BLaER1 (cell line): ENCODE measurements around the gene JARID2.

Source experiments
- H3K27ac ChIP-seq: shearing (Covaris generic); formaldehyde crosslinking; 2 replicates; pipeline ENCODE4 v1.8.1; 2022
- H3K27me3 ChIP-seq: shearing (Covaris generic); formaldehyde crosslinking; 2 replicates; pipeline ENCODE4 v1.8.1; 2022
- H3K36me3 ChIP-seq: shearing (Covaris generic); formaldehyde crosslinking; 2 replicates; pipeline ENCODE4 v1.8.1; 2022
- H3K4me1 ChIP-seq: shearing (Covaris generic); formaldehyde crosslinking; 2 replicates; pipeline ENCODE4 v1.8.1; 2022
- H3K4me2 ChIP-seq: shearing (Covaris generic); formaldehyde crosslinking; 2 replicates; pipeline ENCODE4 v1.8.1; 2022
- H3K4me3 ChIP-seq: shearing (Covaris generic); formaldehyde crosslinking; 2 replicates; pipeline ENCODE4 v1.8.1; 2022
- H3K9ac ChIP-seq: shearing (Covaris generic); formaldehyde crosslinking; 2 replicates; pipeline ENCODE4 v1.8.1; 2022
- H3K9me3 ChIP-seq: shearing (Covaris generic); formaldehyde crosslinking; 2 replicates; pipeline ENCODE4 v1.8.1; 2022
- H4K20me1 ChIP-seq: shearing (Covaris generic); formaldehyde crosslinking; 2 replicates; pipeline ENCODE4 v1.8.1; 2022
- Cebpa-rat ChIP-seq: shearing (Covaris generic); IDR thresholded peaks from 2 replicates; pipeline ENCODE4 v1.8.1; 2022

Gene JARID2

GRCh38 chr6:15437090-15437635, 191.3 kb downstream of the JARID2 start:
- no peak for TF ChIP-seq Cebpa-rat
- no peak overlapping the region for H3K9ac ChIP-seq
- H3K36me3 ChIP-seq, result no peaks in the 10 kb centered on the region
- H3K4me1 ChIP-seq, result peaks cover 100% of the 10 kb centered on the region
- peak overlapping the region; percentile 73 for H3K4me2 ChIP-seq
- peaks cover 9% of the 10 kb centered on the region for H3K9me3 ChIP-seq
- H3K4me3 ChIP-seq, result no peak overlapping the region
- H3K27me3 ChIP-seq, result no peaks in the 10 kb centered on the region
- peaks cover 100% of the 10 kb centered on the region for H4K20me1 ChIP-seq
- peak overlapping the region; percentile 54 for H3K27ac ChIP-seq

- Histone ChIP-seq H3K9ac (peak overlapping the region; percentile 11; the same call in 1 of the 2 replicates), H3K4me1 (peaks cover 100% of the 10 kb centered on the region)
- TF ChIP-seq Cebpa-rat, result no peak
These were observed 193.6 kb downstream of the JARID2 start for GRCh38 chr6:15439410-15440025.

GRCh38 chr6:15440040-15440439, 194.2 kb downstream of the JARID2 start:
- H3K9ac ChIP-seq, result peak overlapping the region; percentile 11; the same call in 1 of the 2 replicates
- 0 out of 2 replicates have a peak overlapping the region, but pooled peaks have one; percentile 64 for H3K27ac ChIP-seq
- peak overlapping the region; percentile 73 for H3K4me2 ChIP-seq
- TF ChIP-seq Cebpa-rat, result no peak
- no peaks in the 10 kb centered on the region for H3K36me3 ChIP-seq
- H3K9me3 ChIP-seq, result peaks cover 3% of the 10 kb centered on the region; the same call in 1 of the 2 replicates
- H3K4me1 ChIP-seq, result peaks cover 99% of the 10 kb centered on the region
- H4K20me1 ChIP-seq, result peaks cover 100% of the 10 kb centered on the region
- H3K4me3 ChIP-seq, result no peak overlapping the region
- no peaks in the 10 kb centered on the region for H3K27me3 ChIP-seq

More at GRCh38 chr6:15439410-15440025, 193.6 kb downstream of the JARID2 start:
- no peaks in the 10 kb centered on the region for H3K27me3 ChIP-seq
- peaks cover 100% of the 10 kb centered on the region for H4K20me1 ChIP-seq
- no peak overlapping the region for H3K4me3 ChIP-seq
- H3K36me3 ChIP-seq, result no peaks in the 10 kb centered on the region
- H3K9me3 ChIP-seq, result peaks cover 8% of the 10 kb centered on the region
- H3K27ac ChIP-seq, result peak overlapping the region; percentile 64; the same call in 1 of the 2 replicates
- H3K4me2 ChIP-seq, result peak overlapping the region; percentile 73

GRCh38 chr6:15441215-15441868, 195.5 kb downstream of the JARID2 start:
- Histone ChIP-seq H3K4me1 (peaks cover 99% of the 10 kb centered on the region), H3K9me3 (no peaks in the 10 kb centered on the region), H3K4me2 (peak overlapping the region; percentile 73), H3K9ac (no peak overlapping the region), H3K4me3 (no peak overlapping the region), H3K36me3 (peaks cover 9% of the 10 kb centered on the region), H3K27me3 (no peaks in the 10 kb centered on the region), H4K20me1 (peaks cover 100% of the 10 kb centered on the region), H3K27ac (no peak overlapping the region)
- TF ChIP-seq Cebpa-rat, result no peak

- Histone ChIP-seq H4K20me1 (peaks cover 100% of the 10 kb centered on the region), H3K27me3 (no peaks in the 10 kb centered on the region), H3K9ac (no peak overlapping the region), H3K9me3 (no peaks in the 10 kb centered on the region), H3K27ac (no peak overlapping the region), H3K4me1 (peaks cover 99% of the 10 kb centered on the region), H3K4me2 (0 out of 2 replicates have a peak overlapping the region, but pooled peaks have one; percentile 1), H3K4me3 (no peak overlapping the region), H3K36me3 (peaks cover 14% of the 10 kb centered on the region)
- no peak for TF ChIP-seq Cebpa-rat
These were observed 196.1 kb downstream of the JARID2 start for GRCh38 chr6:15441981-15442380.

- peaks cover 99% of the 10 kb centered on the region for H3K4me1 ChIP-seq
- H4K20me1 ChIP-seq, result peaks cover 100% of the 10 kb centered on the region
These were observed 196.6 kb downstream of the JARID2 start for GRCh38 chr6:15442467-15442866.

GRCh38 chr6:15443119-15443830, 197.4 kb downstream of the JARID2 start:
- Histone ChIP-seq H3K9me3 (no peaks in the 10 kb centered on the region), H3K4me3 (no peak overlapping the region), H3K4me2 (peak overlapping the region; percentile 54), H3K36me3 (peaks cover 18% of the 10 kb centered on the region), H3K27me3 (no peaks in the 10 kb centered on the region), H3K4me1 (peaks cover 99% of the 10 kb centered on the region), H3K27ac (no peak overlapping the region), H3K9ac (no peak overlapping the region), H4K20me1 (peaks cover 100% of the 10 kb centered on the region)
- TF ChIP-seq Cebpa-rat, result no peak

More at GRCh38 chr6:15442467-15442866, 196.6 kb downstream of the JARID2 start:
- Histone ChIP-seq H3K4me3 (no peak overlapping the region), H3K9me3 (no peaks in the 10 kb centered on the region), H3K36me3 (peaks cover 14% of the 10 kb centered on the region), H3K9ac (no peak overlapping the region), H3K4me2 (no peak overlapping the region), H3K27ac (no peak overlapping the region), H3K27me3 (no peaks in the 10 kb centered on the region)
- TF ChIP-seq Cebpa-rat, result no peak

GRCh38 chr6:15444081-15444731, 198.3 kb downstream of the JARID2 start:
- Histone ChIP-seq H3K4me3 (no peak overlapping the region), H3K27me3 (no peaks in the 10 kb centered on the region), H3K4me2 (peak overlapping the region; percentile 54), H4K20me1 (peaks cover 100% of the 10 kb centered on the region), H3K36me3 (peaks cover 18% of the 10 kb centered on the region), H3K9me3 (no peaks in the 10 kb centered on the region), H3K27ac (peak overlapping the region; percentile 35; the same call in 1 of the 2 replicates), H3K4me1 (peaks cover 99% of the 10 kb centered on the region), H3K9ac (no peak overlapping the region)
- no peak for TF ChIP-seq Cebpa-rat

- Histone ChIP-seq H3K4me1 (peaks cover 97% of the 10 kb centered on the region), H4K20me1 (peaks cover 100% of the 10 kb centered on the region), H3K27me3 (no peaks in the 10 kb centered on the region)
These were observed 199.0 kb downstream of the JARID2 start for GRCh38 chr6:15444881-15445280.

More at GRCh38 chr6:15444881-15445280, 199.0 kb downstream of the JARID2 start:
- Histone ChIP-seq H3K9me3 (no peaks in the 10 kb centered on the region), H3K9ac (0 out of 2 replicates have a peak overlapping the region, but pooled peaks have one; percentile 15), H3K4me2 (peak overlapping the region; percentile 53), H3K36me3 (peaks cover 18% of the 10 kb centered on the region), H3K4me3 (no peak overlapping the region), H3K27ac (no peak overlapping the region)
- no peak for TF ChIP-seq Cebpa-rat
